AG10803 (cell line): ENCODE data around the gene MMP8.

Experiments
- DNase-seq: peaks from one replicate; pipeline ENCODE4 v3.0.0; 2010; ENCODE audit warnings: low read depth
- H3K4me3 ChIP-seq: 2 replicates; pipeline ENCODE4 v1.5.1; 2011; ENCODE audit warnings: mild to moderate bottlenecking, low read length, control low read depth
- CTCF ChIP-seq: conservative IDR thresholded peaks from 2 replicates; pipeline ENCODE4 v1.5.1; 2011; ENCODE audit warnings: mild to moderate bottlenecking, low read length, control low read depth, inconsistent platforms

MMP8 gene

GRCh38 chr11:102703826-102704493, 20.8 kb downstream of the MMP8 start:
- TF ChIP-seq CTCF, result no peak
- DNase-seq, result no peak
- no peak overlapping the region for H3K4me3 ChIP-seq

- H3K4me3 ChIP-seq, result no peak overlapping the region
- no peak for TF ChIP-seq CTCF
- no peak for DNase-seq
Observed at GRCh38 chr11:102695201-102695600, 29.6 kb downstream of the MMP8 start.

GRCh38 chr11:102685754-102686153, 39.0 kb downstream of the MMP8 start:
- no peak for DNase-seq
- no peak for TF ChIP-seq CTCF
- H3K4me3 ChIP-seq, result no peak overlapping the region

DNA sequence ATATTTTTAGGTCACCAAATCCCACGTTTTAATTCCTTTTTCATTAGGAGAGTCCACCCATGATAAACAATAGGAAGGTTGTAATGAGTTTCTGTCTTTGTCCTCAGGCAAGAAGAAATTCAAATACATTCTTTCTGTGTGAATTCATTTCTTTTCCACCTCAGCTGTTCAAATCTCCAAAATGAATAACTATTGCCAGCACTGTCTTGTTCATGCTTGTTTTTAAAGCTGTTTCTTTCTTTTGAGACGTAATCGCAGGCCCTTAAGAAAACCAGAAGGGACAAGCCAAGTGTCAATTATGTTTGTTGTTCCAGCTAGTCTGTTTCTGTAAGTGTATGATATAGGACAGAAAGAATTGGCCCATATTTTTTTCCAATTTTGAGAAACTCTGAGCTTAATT, 39.4 kb downstream of the MMP8 start:
- no peak overlapping the region for H3K4me3 ChIP-seq
- no peak for DNase-seq
- TF ChIP-seq CTCF, result no peak

DNA sequence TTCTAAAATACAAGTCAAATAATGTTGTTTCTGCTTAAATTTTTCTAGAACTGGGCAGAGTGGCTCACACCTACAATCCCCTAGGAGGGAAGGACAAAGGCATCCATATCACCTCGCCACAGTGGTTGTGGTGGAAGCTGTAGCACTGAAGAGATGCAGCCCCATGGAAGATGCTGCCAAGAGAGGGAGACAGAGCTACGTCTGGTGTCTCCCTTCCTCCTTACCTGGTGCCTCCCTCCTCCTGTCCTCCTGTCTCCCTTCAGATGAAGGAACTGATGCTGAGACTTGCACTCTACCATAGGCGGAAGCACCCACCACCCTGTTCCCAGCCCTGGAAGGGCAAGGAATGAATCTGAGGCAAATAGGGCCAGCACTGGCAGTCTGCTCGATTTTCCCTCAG, 41.5 kb downstream of the MMP8 start:
- TF ChIP-seq CTCF, result no peak
- H3K4me3 ChIP-seq, result no peak overlapping the region
- no peak for DNase-seq

DNA sequence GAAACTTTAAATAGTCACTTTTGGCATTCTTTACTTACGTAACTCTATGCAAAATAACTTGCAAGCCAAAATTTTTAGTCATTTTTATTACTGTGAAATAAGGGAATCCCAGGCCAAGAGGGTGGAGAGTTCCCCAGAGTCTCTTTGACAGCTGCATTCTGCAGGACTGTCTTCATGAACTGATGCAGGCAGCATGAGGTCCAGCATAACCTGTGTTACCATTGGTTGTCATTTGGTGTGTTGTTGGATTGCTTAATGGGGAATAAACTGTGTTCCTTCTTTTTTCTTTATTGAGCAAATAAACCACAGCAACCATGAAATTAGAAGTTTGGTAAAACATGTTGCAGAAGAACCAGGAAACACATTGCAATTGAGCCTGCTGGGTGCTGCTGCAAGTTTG, 43.8 kb downstream of the MMP8 start:
- no peak overlapping the region for H3K4me3 ChIP-seq
- DNase-seq, result peak; percentile 79
- no peak for TF ChIP-seq CTCF

- no peak for TF ChIP-seq CTCF
- no peak overlapping the region for H3K4me3 ChIP-seq
- peak; percentile 13 for DNase-seq
Observed at GRCh38 chr11:102678022-102678421, 46.7 kb downstream of the MMP8 start.
